ENCODE measurements around the gene APOL6.

APOL6 gene

GRCh38 chr22:35604621-35605368, 43.5 kb upstream of the APOL6 start:
- CTCF ChIA-PET = no interaction called here

GRCh38 chr22:35605369-35605680, 42.9 kb upstream of the APOL6 start:
- no peak for TF ChIP-seq CTCF (IDR thresholded peaks at IDR 0.05; ENCODE audit: control extremely low read depth, extremely low read depth, low read depth, missing control alignments)
- CTCF ChIA-PET = no interaction called here
- POLR2A ChIA-PET = no interaction called here
- no peak for DNase-seq (ENCODE audit: extremely low spot score)

More at GRCh38 chr22:35604621-35605368, 43.5 kb upstream of the APOL6 start:
- TF ChIP-seq CTCF (IDR thresholded peaks at IDR 0.05; ENCODE audit: control extremely low read depth, extremely low read depth, low read depth, missing control alignments) = no peak
- no peak for DNase-seq (ENCODE audit: extremely low spot score)
- POLR2A ChIA-PET = no interaction called here

GRCh38 chr22:35605851-35606481, 42.3 kb upstream of the APOL6 start:
- TF ChIP-seq CTCF (IDR thresholded peaks at IDR 0.05; ENCODE audit: control extremely low read depth, extremely low read depth, low read depth, missing control alignments) = no peak
- ChIA-PET POLR2A (no interaction called here), CTCF (no interaction called here)
- no peak for DNase-seq (ENCODE audit: extremely low spot score)

- ChIA-PET CTCF (no interaction called here), POLR2A (no interaction called here)
- DNase-seq (ENCODE audit: extremely low spot score) = no peak
- TF ChIP-seq CTCF (IDR thresholded peaks at IDR 0.05; ENCODE audit: control extremely low read depth, extremely low read depth, low read depth, missing control alignments) = no peak
Measured at GRCh38 chr22:35606916-35607315, 41.3 kb upstream of the APOL6 start.

- no peak for DNase-seq (ENCODE audit: extremely low spot score)
- ChIA-PET CTCF (no interaction called here), POLR2A (no interaction called here)
- no peak for TF ChIP-seq CTCF (IDR thresholded peaks at IDR 0.05; ENCODE audit: control extremely low read depth, extremely low read depth, low read depth, missing control alignments)
Measured at GRCh38 chr22:35608088-35608487, 40.2 kb upstream of the APOL6 start.

GRCh38 chr22:35609261-35609660, 39.0 kb upstream of the APOL6 start:
- DNase-seq (ENCODE audit: extremely low spot score) = no peak
- ChIA-PET CTCF (no interaction called here), POLR2A (no interaction called here)

More at GRCh38 chr22:35609261-35609660, 39.0 kb upstream of the APOL6 start:
- TF ChIP-seq CTCF (IDR thresholded peaks at IDR 0.05; ENCODE audit: control extremely low read depth, extremely low read depth, low read depth, missing control alignments) = no peak
